Prostate gland (tissue), 2 donors: ENCODE results near the gene RPL37.

ENCODE experiments used
- CTCF ChIP-seq, 4 experiments: fragments of 200-600 bp in 2 of 4; fragments of 450-650 bp in 2 of 4; sonication (generic) in 2 of 4; IDR thresholded peaks; 1 replicate in 3 of 4; 2 replicates in 1 of 4; pipeline ENCODE4 v1.5.1; 2016 to 2019; ENCODE audit warnings: antibody characterized with exemption in 4 of 4, mild to moderate bottlenecking in 2 of 4, moderate library complexity in 2 of 4
- POLR2A ChIP-seq: fragments of 450-650 bp; IDR thresholded peaks from one replicate; pipeline ENCODE4 v1.6.1; 2016; ENCODE audit warnings: antibody characterized with exemption, mild to moderate bottlenecking
- POLR2AphosphoS5 ChIP-seq: sonication (generic); formaldehyde crosslinking; IDR thresholded peaks from one replicate; pipeline ENCODE4 v1.6.1; 2017; ENCODE audit warnings: antibody characterized with exemption

DNA sequence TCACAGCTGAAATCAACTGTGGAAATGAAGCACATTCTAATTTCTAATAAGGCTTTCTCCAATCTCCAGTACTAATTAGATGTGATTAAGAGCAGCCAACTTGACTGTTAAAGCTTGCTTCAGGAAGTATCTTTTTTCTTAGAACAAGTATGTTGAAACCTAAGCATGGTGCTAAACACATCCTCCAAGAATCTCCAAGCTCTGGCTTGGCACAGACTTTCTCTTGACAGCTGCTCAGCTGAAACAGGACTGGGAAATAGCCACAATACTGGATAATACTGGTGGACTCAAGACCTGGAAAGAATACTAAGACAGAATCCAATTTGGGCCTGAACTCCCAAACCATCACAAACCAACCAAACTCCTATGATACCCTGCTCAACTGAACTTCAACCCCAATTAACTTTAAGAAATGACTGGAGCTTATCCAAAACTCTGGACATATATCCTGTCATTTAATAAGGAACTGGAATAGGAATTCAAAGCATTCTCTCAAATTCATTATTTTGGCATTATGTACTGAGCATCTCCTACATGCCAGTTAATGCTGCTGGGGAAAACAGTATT, 53.1 kb downstream of the RPL37 start:
- TF ChIP-seq POLR2AphosphoS5 (no peak), CTCF (IDR thresholded peaks at IDR 0.05) (no peak), POLR2A (no peak)
